ENCODE measurements around the gene SPATC1L. TPM values are rescaled to one million over a fixed set of nuclear protein-coding genes. Genes with fewer than 3 reads are reported as not detected.

Gene SPATC1L
- total and polyA plus RNA-seq, 7 experiments from 2014 or later: 3.7 to 17.9 (median 11.4) TPM

DNA sequence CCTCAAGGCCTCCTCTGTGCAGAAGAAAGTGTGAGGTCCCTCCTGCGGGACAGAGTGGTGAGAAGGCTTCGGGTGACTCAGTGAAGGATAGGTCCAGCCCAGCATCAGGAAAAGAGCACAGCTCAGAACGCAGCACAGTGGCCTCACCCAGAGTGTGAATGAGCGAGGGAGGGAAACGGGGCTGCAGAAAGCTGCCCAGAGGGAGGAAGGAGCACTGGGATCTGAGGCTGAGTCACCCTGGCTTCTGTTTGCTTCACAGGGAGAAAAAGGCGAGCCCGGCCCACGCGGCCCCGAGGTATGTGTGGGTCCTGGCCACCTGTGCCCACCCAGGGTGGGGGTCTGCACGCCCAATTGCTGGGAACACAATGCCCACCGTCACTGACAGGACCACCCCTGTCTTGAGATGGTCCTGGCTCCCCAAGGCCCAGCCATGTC, 62.0 kb downstream of the SPATC1L start:
- POLR2A ChIA-PET: no interaction called here
- CTCF ChIA-PET: no interaction called here
- peak in 2 of 9 donors; percentile 1 to 9 for DNase-seq

GRCh38 chr21:46121286-46122221, 62.7 kb downstream of the SPATC1L start:
- peaks cover 0 to 5% (median 0%) of the 10 kb centered on the region in 3 experiments for H3K36me3 ChIP-seq (ENCODE audit: control insufficient read depth in 2 of 3, insufficient read depth in 3 of 3, low read length in 3 of 3)
- no peak overlapping the region for H3K27ac ChIP-seq (ENCODE audit: low read depth, low read length)
- CTCF ChIA-PET: no interaction called here
- POLR2A ChIA-PET: no interaction called here
- H3K27me3 ChIP-seq (ENCODE audit: control insufficient read depth in 2 of 2, insufficient read depth in 2 of 2, low read length in 2 of 2): no peaks in the 10 kb centered on the region
- peaks cover 0 to 4% (median 0%) of the 10 kb centered on the region in 11 donors for H3K9me3 Mint-ChIP-seq
- H3K27me3 Mint-ChIP-seq: no peaks in the 10 kb centered on the region
- no peaks in the 10 kb centered on the region for H3K4me1 ChIP-seq (ENCODE audit: control insufficient read depth in 2 of 2, insufficient read depth in 2 of 2, low read length in 2 of 2)
- H3K4me1 Mint-ChIP-seq: peaks cover 0 to 2% (median 0%) of the 10 kb centered on the region in 7 donors
- DNase-seq: peak in 3 of 9 donors; percentile 4 to 17 (median 8)
- peaks cover 0 to 8% (median 0%) of the 10 kb centered on the region in 5 donors for H3K36me3 Mint-ChIP-seq
- no peaks in the 10 kb centered on the region for H3K9me3 ChIP-seq (ENCODE audit: control insufficient read depth in 2 of 3, low read length in 3 of 3)
- intact Hi-C loops (cut with micrococcal nuclease): no loop called here
- no peak for ATAC-seq
- H3K27ac Mint-ChIP-seq: no peak overlapping the region
- H3K4me3 Mint-ChIP-seq: no peak overlapping the region
- no peak overlapping the region for H3K4me3 ChIP-seq (ENCODE audit: low read length)

More for the DNA sequence above, 62.0 kb downstream of the SPATC1L start:
- no peaks in the 10 kb centered on the region for H3K4me1 ChIP-seq (ENCODE audit: control insufficient read depth in 2 of 2, insufficient read depth in 2 of 2, low read length in 2 of 2)
- H3K36me3 Mint-ChIP-seq: peaks cover 0 to 4% (median 0%) of the 10 kb centered on the region in 5 donors
- no peak overlapping the region for H3K4me3 ChIP-seq (ENCODE audit: low read length)
- intact Hi-C loops (cut with micrococcal nuclease): no loop called here
- H3K9me3 ChIP-seq (ENCODE audit: control insufficient read depth in 2 of 3, low read length in 3 of 3): no peaks in the 10 kb centered on the region
- H3K9me3 Mint-ChIP-seq: peaks cover 0 to 2% (median 0%) of the 10 kb centered on the region in 11 donors
- H3K4me1 Mint-ChIP-seq: peaks cover 0 to 2% (median 0%) of the 10 kb centered on the region in 7 donors
- no peaks in the 10 kb centered on the region for H3K36me3 ChIP-seq (ENCODE audit: control insufficient read depth in 2 of 3, insufficient read depth in 3 of 3, low read length in 3 of 3)
- H3K27me3 Mint-ChIP-seq: no peaks in the 10 kb centered on the region
- no peak for ATAC-seq
- H3K27me3 ChIP-seq (ENCODE audit: control insufficient read depth in 2 of 2, insufficient read depth in 2 of 2, low read length in 2 of 2): no peaks in the 10 kb centered on the region
- no peak overlapping the region for H3K27ac ChIP-seq (ENCODE audit: low read depth, low read length)
- no peak overlapping the region for H3K27ac Mint-ChIP-seq
- no peak overlapping the region for H3K4me3 Mint-ChIP-seq

DNA sequence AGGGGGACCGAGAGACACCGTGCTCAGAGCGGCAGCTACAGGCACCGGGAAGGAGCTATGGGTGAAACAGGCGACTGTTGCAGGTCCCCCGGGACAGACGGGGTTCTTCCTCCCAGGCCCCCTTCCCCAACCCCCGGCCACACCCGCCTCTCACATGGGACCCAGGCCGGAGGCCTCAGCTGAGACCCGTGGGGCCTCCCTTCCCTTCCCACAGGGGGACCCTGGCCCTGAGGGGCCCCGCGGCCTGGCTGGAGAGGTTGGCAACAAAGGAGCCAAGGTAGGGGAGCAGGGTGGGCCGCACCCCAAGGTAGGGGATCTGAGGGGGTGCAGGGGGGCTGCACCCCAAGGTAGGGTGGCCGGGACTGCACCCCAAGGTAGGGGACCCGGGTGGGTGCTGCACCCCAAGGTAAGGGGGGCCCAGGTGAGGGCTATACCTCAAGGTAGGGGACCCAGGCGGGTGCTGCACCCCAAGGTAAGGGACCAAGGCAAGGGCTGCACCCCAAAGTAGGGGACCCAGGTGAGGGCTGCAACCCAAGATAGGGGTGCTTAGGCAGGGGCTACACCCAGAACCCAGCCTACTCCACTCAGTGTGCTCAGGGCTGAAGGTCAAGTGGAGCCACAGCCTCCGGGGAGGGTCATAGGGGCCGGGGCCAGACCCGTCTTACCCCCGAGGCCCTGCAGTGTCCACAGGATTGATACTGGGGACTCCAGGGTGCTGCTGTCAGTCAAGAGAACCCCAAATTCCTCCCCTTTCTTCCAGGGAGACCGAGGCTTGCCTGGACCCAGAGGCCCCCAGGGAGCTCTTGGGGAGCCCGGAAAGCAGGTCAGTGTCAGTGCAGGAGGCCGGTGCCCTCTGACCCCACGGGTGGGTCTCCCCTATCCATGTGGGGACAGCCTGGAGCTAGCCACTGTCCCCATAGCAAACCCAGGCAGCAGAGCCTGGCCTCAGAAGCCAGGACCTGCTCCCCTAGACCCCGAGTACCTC, 63.7 kb downstream of the SPATC1L start:
- POLR2A ChIA-PET: no interaction called here
- no peak for ATAC-seq
- Mint-ChIP-seq H3K27me3 (no peaks in the 10 kb centered on the region), H3K9me3 (peaks cover 0 to 4% (median 0%) of the 10 kb centered on the region in 11 donors), H3K36me3 (peaks cover 0 to 8% (median 0%) of the 10 kb centered on the region in 5 donors), H3K4me1 (peaks cover 0 to 2% (median 0%) of the 10 kb centered on the region in 7 donors), H3K27ac (no peak overlapping the region), H3K4me3 (no peak overlapping the region)
- Histone ChIP-seq H3K27ac (ENCODE audit: low read depth, low read length) (no peak overlapping the region), H3K27me3 (ENCODE audit: control insufficient read depth in 2 of 2, insufficient read depth in 2 of 2, low read length in 2 of 2) (no peaks in the 10 kb centered on the region), H3K9me3 (ENCODE audit: control insufficient read depth in 2 of 3, low read length in 3 of 3) (no peaks in the 10 kb centered on the region), H3K4me3 (ENCODE audit: low read length) (no peak overlapping the region), H3K4me1 (ENCODE audit: control insufficient read depth in 2 of 2, insufficient read depth in 2 of 2, low read length in 2 of 2) (no peaks in the 10 kb centered on the region), H3K36me3 (ENCODE audit: control insufficient read depth in 2 of 3, insufficient read depth in 3 of 3, low read length in 3 of 3) (peaks cover 0 to 9% (median 0%) of the 10 kb centered on the region in 3 experiments)
- peak in 3 of 9 donors; percentile 4 to 8 (median 8) for DNase-seq
- CTCF ChIA-PET: no interaction called here
- intact Hi-C loops (cut with micrococcal nuclease): no loop called here

- ATAC-seq (no peak), DNase-seq (peak in 3 of 9 donors; percentile 3 to 16 (median 5))
- Histone ChIP-seq H3K36me3 (ENCODE audit: control insufficient read depth in 2 of 3, insufficient read depth in 3 of 3, low read length in 3 of 3) (peaks cover 0 to 13% (median 0%) of the 10 kb centered on the region in 3 experiments), H3K27me3 (ENCODE audit: control insufficient read depth in 2 of 2, insufficient read depth in 2 of 2, low read length in 2 of 2) (no peaks in the 10 kb centered on the region), H3K27ac (ENCODE audit: low read depth, low read length) (no peak overlapping the region), H3K9me3 (ENCODE audit: control insufficient read depth in 2 of 3, low read length in 3 of 3) (peaks cover 0 to 4% (median 0%) of the 10 kb centered on the region in 3 experiments), H3K4me3 (ENCODE audit: low read length) (no peak overlapping the region), H3K4me1 (ENCODE audit: control insufficient read depth in 2 of 2, insufficient read depth in 2 of 2, low read length in 2 of 2) (no peaks in the 10 kb centered on the region)
- Mint-ChIP-seq H3K9me3 (peaks cover 0 to 4% (median 0%) of the 10 kb centered on the region in 11 donors), H3K36me3 (peaks cover 0 to 14% (median 0%) of the 10 kb centered on the region in 5 donors), H3K27ac (no peak overlapping the region), H3K4me1 (peaks cover 0 to 2% (median 0%) of the 10 kb centered on the region in 7 donors), H3K4me3 (no peak overlapping the region), H3K27me3 (no peaks in the 10 kb centered on the region)
- ChIA-PET CTCF (no interaction called here), POLR2A (no interaction called here)
- intact Hi-C loops (cut with micrococcal nuclease): no loop called here
These were observed 64.5 kb downstream of the SPATC1L start for GRCh38 chr21:46119637-46120271.

- no peak overlapping the region for H3K4me3 Mint-ChIP-seq
- CTCF ChIA-PET: no interaction called here
- H3K27ac Mint-ChIP-seq: no peak overlapping the region
- H3K36me3 Mint-ChIP-seq: peaks cover 0 to 14% (median 0%) of the 10 kb centered on the region in 5 donors
- no peak overlapping the region for H3K27ac ChIP-seq (ENCODE audit: low read depth, low read length)
- ATAC-seq (no peak), DNase-seq (peak in 1 of 9 donors; percentile 18)
- no peak overlapping the region for H3K4me3 ChIP-seq (ENCODE audit: low read length)
- H3K9me3 ChIP-seq (ENCODE audit: control insufficient read depth in 2 of 3, low read length in 3 of 3): peaks cover 0 to 6% (median 0%) of the 10 kb centered on the region in 3 experiments
- H3K27me3 Mint-ChIP-seq: no peaks in the 10 kb centered on the region
- peaks cover 0 to 2% (median 0%) of the 10 kb centered on the region in 7 donors for H3K4me1 Mint-ChIP-seq
- H3K27me3 ChIP-seq (ENCODE audit: control insufficient read depth in 2 of 2, insufficient read depth in 2 of 2, low read length in 2 of 2): no peaks in the 10 kb centered on the region
- intact Hi-C loops (cut with micrococcal nuclease): no loop called here
- peaks cover 0 to 4% (median 0%) of the 10 kb centered on the region in 11 donors for H3K9me3 Mint-ChIP-seq
- H3K36me3 ChIP-seq (ENCODE audit: control insufficient read depth in 2 of 3, insufficient read depth in 3 of 3, low read length in 3 of 3): peaks cover 0 to 15% (median 0%) of the 10 kb centered on the region in 3 experiments
- H3K4me1 ChIP-seq (ENCODE audit: control insufficient read depth in 2 of 2, insufficient read depth in 2 of 2, low read length in 2 of 2): no peaks in the 10 kb centered on the region
- POLR2A ChIA-PET: no interaction called here
These were observed 65.1 kb downstream of the SPATC1L start for GRCh38 chr21:46119144-46119636.
